C4-2B (cell line): ENCODE results near the gene ADAM10.

Experiments
- ZFX ChIP-seq: fragments of 450-650 bp; IDR thresholded peaks from 2 replicates; pipeline ENCODE4 v1.6.1; 2017
- TF ChIP-seq, protein P1 (sequence below): fragments of 450-650 bp; conservative IDR thresholded peaks from 2 replicates; pipeline ENCODE4 v1.5.1; 2017; ENCODE audit warnings: mild to moderate bottlenecking

DNA sequence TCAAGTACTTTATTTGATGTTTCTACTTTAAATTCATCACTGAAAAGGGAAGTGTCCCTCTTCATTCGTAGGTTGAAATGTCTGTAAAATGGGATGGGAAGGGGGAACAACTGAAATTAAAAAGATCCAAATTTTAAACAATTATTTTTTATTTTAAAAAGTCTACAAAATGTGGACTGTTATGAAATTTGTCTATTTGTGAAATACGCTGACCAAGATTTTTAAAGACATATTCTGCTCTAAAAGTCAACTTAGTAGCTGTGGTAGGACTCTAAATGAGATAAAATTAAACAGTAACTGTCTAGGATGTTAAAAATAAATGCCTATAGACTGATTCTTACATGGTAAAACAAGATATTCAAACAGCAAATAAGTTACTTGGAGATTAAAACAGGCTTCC is 67.3 kb downstream of the ADAM10 start:
- TF ChIP-seq, protein P1, sequence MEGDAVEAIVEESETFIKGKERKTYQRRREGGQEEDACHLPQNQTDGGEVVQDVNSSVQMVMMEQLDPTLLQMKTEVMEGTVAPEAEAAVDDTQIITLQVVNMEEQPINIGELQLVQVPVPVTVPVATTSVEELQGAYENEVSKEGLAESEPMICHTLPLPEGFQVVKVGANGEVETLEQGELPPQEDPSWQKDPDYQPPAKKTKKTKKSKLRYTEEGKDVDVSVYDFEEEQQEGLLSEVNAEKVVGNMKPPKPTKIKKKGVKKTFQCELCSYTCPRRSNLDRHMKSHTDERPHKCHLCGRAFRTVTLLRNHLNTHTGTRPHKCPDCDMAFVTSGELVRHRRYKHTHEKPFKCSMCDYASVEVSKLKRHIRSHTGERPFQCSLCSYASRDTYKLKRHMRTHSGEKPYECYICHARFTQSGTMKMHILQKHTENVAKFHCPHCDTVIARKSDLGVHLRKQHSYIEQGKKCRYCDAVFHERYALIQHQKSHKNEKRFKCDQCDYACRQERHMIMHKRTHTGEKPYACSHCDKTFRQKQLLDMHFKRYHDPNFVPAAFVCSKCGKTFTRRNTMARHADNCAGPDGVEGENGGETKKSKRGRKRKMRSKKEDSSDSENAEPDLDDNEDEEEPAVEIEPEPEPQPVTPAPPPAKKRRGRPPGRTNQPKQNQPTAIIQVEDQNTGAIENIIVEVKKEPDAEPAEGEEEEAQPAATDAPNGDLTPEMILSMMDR = no peak
- TF ChIP-seq ZFX = no peak
